ENCODE results near the gene GNB1L. TPM values are rescaled to one million over a fixed set of nuclear protein-coding genes. Genes with fewer than 3 reads are reported as not detected.

Gene GNB1L
- total RNA-seq, 1 experiment from 2014 or later, result 17.9 TPM

DNA sequence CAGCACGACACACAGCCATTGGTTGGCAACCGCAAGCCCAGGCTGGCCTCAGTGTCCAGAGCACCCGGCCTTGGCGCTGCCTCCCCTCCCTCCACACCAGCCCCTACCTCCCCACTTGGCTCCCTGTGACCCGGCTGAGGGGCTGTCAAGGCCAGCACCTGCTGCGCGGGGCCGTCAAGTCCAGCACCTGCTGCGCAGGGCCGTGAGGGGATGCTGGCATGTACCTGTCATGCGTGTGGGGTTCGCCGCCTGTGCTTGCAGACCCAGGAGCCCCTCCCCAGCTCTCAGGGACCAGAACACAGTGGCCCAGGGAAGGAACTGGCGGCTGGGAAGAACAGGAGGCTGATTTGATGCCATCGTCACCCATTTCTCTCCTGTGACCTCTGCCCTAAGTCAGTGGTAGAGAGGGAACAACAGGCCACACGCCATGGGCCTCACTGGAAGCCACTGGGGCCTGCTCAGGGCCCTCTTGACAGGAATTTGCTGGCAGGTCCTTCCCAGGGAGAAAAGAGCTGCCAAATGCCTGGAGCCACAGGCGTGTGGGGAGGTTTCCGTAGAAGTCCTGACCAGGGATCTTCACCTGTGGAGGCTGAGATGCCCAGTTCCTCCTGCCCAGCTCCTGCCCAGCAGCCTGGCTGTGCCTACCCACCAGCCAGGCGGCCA, 56.5 kb downstream of the GNB1L start:
- Histone ChIP-seq H3K27me3 (replicated peaks; ENCODE audit: insufficient read depth, low read depth, low read length, poor library complexity) (no peaks in the 10 kb centered on the region), H3K9me3 (ENCODE audit: low read depth, low read length, poor library complexity, severe bottlenecking) (peaks cover 4% of the 10 kb centered on the region), H3K4me1 (ENCODE audit: insufficient read depth, low read length, poor library complexity, severe bottlenecking) (peaks cover 9% of the 10 kb centered on the region), H3K4me3 (ENCODE audit: low read depth, low read length, poor library complexity, severe bottlenecking) (no peak overlapping the region), H3K36me3 (ENCODE audit: insufficient read depth, low read length, poor library complexity, severe bottlenecking) (no peaks in the 10 kb centered on the region), H3K27ac (ENCODE audit: low read depth, low read length, poor library complexity, severe bottlenecking) (no peak overlapping the region)
- no peak for TF ChIP-seq EZH2 (IDR thresholded peaks at IDR 0.05; ENCODE audit: borderline replicate concordance, low read depth, low read length, poor library complexity, severe bottlenecking)
- TF ChIP-seq, protein P1, sequence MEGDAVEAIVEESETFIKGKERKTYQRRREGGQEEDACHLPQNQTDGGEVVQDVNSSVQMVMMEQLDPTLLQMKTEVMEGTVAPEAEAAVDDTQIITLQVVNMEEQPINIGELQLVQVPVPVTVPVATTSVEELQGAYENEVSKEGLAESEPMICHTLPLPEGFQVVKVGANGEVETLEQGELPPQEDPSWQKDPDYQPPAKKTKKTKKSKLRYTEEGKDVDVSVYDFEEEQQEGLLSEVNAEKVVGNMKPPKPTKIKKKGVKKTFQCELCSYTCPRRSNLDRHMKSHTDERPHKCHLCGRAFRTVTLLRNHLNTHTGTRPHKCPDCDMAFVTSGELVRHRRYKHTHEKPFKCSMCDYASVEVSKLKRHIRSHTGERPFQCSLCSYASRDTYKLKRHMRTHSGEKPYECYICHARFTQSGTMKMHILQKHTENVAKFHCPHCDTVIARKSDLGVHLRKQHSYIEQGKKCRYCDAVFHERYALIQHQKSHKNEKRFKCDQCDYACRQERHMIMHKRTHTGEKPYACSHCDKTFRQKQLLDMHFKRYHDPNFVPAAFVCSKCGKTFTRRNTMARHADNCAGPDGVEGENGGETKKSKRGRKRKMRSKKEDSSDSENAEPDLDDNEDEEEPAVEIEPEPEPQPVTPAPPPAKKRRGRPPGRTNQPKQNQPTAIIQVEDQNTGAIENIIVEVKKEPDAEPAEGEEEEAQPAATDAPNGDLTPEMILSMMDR (conservative IDR thresholded peaks at IDR 0.05; ENCODE audit: low read depth, low read length), result no peak
- intact Hi-C loops (cut with micrococcal nuclease; ENCODE audit: unreplicated experiment), result no loop called here
- CTCF ChIA-PET, result no interaction called here
- POLR2A ChIA-PET (ENCODE audit: low non-redundant PET), result interaction anchor here (0.6 kb wide), 1 partner anchor 147 kb away, joined by 3 read pairs; no protein-coding TSS in a partner anchor
- no peak for DNase-seq (ENCODE audit: low spot score)
- no TSS peak for BruUV-seq (replicated peaks)

DNA sequence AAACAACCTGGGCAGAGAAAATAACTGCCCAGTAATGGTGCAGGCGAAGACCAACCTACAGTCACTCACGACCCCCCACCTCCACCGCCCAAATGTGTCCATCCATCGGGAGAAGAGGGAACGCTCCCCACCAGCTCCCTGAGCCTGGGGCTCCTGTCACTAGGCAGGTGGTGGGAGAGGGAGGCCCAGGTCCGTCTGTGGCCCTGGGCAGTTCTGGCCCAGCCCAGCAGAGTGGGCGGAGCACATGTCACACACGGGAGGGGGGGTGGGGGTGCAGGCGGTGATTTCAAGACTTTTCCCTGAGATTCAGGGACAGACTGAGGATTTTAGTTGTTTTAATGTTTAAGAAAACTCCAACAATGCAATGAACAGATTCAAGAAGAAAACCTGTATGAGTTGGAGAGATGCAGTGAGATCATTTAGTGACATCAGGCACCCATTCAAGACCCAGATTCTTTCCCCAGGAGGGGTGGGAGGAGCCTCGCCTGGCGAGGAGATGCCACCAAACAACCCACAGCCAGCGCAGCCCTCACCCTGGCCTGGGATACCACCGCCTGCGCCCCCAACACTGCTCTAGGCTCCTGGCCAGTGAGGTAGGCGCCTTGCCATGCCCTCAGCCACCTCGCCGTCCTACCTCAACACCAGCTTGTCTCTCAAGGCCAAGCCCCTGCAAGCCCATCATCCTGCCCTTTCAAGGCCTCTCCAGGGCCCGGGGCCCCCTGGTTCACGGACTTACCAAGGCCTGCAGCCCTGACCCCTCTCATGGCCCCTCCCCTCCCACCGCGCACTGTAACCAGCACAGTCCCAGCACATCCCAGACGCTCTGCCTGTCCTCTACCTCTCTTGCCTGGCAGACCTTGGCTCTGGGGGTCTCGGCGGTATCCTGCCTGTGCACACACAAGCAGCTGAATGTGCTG, 57.3 kb downstream of the GNB1L start:
- no TSS peak for BruUV-seq (replicated peaks)
- POLR2A ChIA-PET (ENCODE audit: low non-redundant PET), result no interaction called here
- intact Hi-C loops (cut with micrococcal nuclease; ENCODE audit: unreplicated experiment), result no loop called here
- Histone ChIP-seq H3K27me3 (replicated peaks; ENCODE audit: insufficient read depth, low read depth, low read length, poor library complexity) (no peaks in the 10 kb centered on the region), H3K9me3 (ENCODE audit: low read depth, low read length, poor library complexity, severe bottlenecking) (peaks cover 5% of the 10 kb centered on the region), H3K27ac (ENCODE audit: low read depth, low read length, poor library complexity, severe bottlenecking) (no peak overlapping the region), H3K4me3 (ENCODE audit: low read depth, low read length, poor library complexity, severe bottlenecking) (no peak overlapping the region), H3K4me1 (ENCODE audit: insufficient read depth, low read length, poor library complexity, severe bottlenecking) (peaks cover 9% of the 10 kb centered on the region), H3K36me3 (ENCODE audit: insufficient read depth, low read length, poor library complexity, severe bottlenecking) (no peaks in the 10 kb centered on the region)
- DNase-seq (ENCODE audit: low spot score), result no peak
- CTCF ChIA-PET, result no interaction called here
- TF ChIP-seq, protein P1 (conservative IDR thresholded peaks at IDR 0.05; ENCODE audit: low read depth, low read length), result no peak
- no peak for TF ChIP-seq EZH2 (IDR thresholded peaks at IDR 0.05; ENCODE audit: borderline replicate concordance, low read depth, low read length, poor library complexity, severe bottlenecking)

DNA sequence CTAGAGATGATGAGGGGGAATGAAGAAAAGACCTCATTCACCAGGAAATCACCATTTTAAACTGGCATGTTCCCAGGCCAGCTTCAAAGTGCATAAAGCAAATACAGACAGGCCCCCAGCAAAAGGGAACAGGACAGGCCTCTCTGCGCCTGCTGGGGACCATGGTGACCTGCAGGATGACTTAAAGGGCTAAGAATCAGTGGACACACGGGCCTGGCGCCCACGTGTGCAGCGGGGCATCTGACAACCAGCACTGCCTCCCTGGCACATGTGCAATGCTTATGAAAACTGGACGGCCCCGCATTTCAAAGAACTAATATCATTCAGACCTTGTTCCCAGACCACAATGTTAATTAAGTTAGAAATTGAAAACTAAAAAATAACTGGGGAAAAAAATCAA, 58.5 kb downstream of the GNB1L start:
- intact Hi-C loops (cut with micrococcal nuclease; ENCODE audit: unreplicated experiment), result no loop called here
- no peak for TF ChIP-seq EZH2 (IDR thresholded peaks at IDR 0.05; ENCODE audit: borderline replicate concordance, low read depth, low read length, poor library complexity, severe bottlenecking)
- TF ChIP-seq, protein P1 (conservative IDR thresholded peaks at IDR 0.05; ENCODE audit: low read depth, low read length), result no peak
- no TSS peak for BruUV-seq (replicated peaks)
- Histone ChIP-seq H3K27me3 (replicated peaks; ENCODE audit: insufficient read depth, low read depth, low read length, poor library complexity) (no peaks in the 10 kb centered on the region), H3K36me3 (ENCODE audit: insufficient read depth, low read length, poor library complexity, severe bottlenecking) (no peaks in the 10 kb centered on the region), H3K9me3 (ENCODE audit: low read depth, low read length, poor library complexity, severe bottlenecking) (peaks cover 5% of the 10 kb centered on the region), H3K4me1 (ENCODE audit: insufficient read depth, low read length, poor library complexity, severe bottlenecking) (peaks cover 9% of the 10 kb centered on the region), H3K4me3 (ENCODE audit: low read depth, low read length, poor library complexity, severe bottlenecking) (no peak overlapping the region), H3K27ac (ENCODE audit: low read depth, low read length, poor library complexity, severe bottlenecking) (no peak overlapping the region)
- CTCF ChIA-PET, result no interaction called here
- DNase-seq (ENCODE audit: low spot score), result no peak
- POLR2A ChIA-PET (ENCODE audit: low non-redundant PET), result no interaction called here

Measured in A673 (cell line).